Fibroblast of the conjunctiva (primary cell): ENCODE data around the gene XRCC5.

ENCODE experiments used
- DNase-seq: peaks from one replicate; pipeline ENCODE4 v3.0.0-alpha.2; 2010; ENCODE audit warnings: low read depth

XRCC5 gene

GRCh38 chr2:216086207-216086893 is 22.8 kb upstream of the XRCC5 start:
- no peak for DNase-seq

- no peak for DNase-seq
Measured at GRCh38 chr2:216090369-216090786, 18.8 kb upstream of the XRCC5 start.

GRCh38 chr2:216092646-216093045 is 16.5 kb upstream of the XRCC5 start:
- DNase-seq: no peak

- DNase-seq: no peak
Measured at GRCh38 chr2:216094701-216095100, 14.4 kb upstream of the XRCC5 start.

- no peak for DNase-seq
Measured at GRCh38 chr2:216098421-216099334, 10.5 kb upstream of the XRCC5 start.

GRCh38 chr2:216101109-216101508 is 8.0 kb upstream of the XRCC5 start:
- no peak for DNase-seq

- DNase-seq: no peak
Measured at GRCh38 chr2:216103213-216103612, 5.9 kb upstream of the XRCC5 start.

- DNase-seq: no peak
Measured at GRCh38 chr2:216104691-216105090, 4.5 kb upstream of the XRCC5 start.

- DNase-seq: no peak
Measured at GRCh38 chr2:216107320-216107719, 1.8 kb upstream of the XRCC5 start.

GRCh38 chr2:216107760-216108159 is 1.4 kb upstream of the XRCC5 start:
- no peak for DNase-seq

GRCh38 chr2:216108310-216108966 is 710 bp upstream of the XRCC5 start:
- no peak for DNase-seq

- peak; percentile 62 for DNase-seq
Measured at GRCh38 chr2:216109962-216110614, 940 bp downstream of the XRCC5 start.

- no peak for DNase-seq
Measured at GRCh38 chr2:216110620-216111019, 1.5 kb downstream of the XRCC5 start.

GRCh38 chr2:216111122-216111521 is 2.0 kb downstream of the XRCC5 start:
- no peak for DNase-seq

- DNase-seq: no peak
Measured at GRCh38 chr2:216112926-216113325, 3.8 kb downstream of the XRCC5 start.

GRCh38 chr2:216113572-216113971 is 4.4 kb downstream of the XRCC5 start:
- DNase-seq: no peak

- no peak for DNase-seq
Measured at GRCh38 chr2:216114382-216114713, 5.2 kb downstream of the XRCC5 start.

- peak; percentile 99 for DNase-seq
Measured at GRCh38 chr2:216114714-216115531, 5.8 kb downstream of the XRCC5 start.

- DNase-seq: no peak
Measured at GRCh38 chr2:216116418-216116817, 7.3 kb downstream of the XRCC5 start.

GRCh38 chr2:216117561-216118340 is 8.6 kb downstream of the XRCC5 start:
- DNase-seq: no peak

GRCh38 chr2:216118474-216118873 is 9.3 kb downstream of the XRCC5 start:
- DNase-seq: no peak
